GM19099 (cell line): ENCODE measurements around the gene MAD1L1.

Experiments
- POLR2A ChIP-seq: IDR thresholded peaks from 3 replicates; pipeline ENCODE4 v1.6.1; 2011; ENCODE audit warnings: low read depth; ENCODE audit not compliant: insufficient read length; ENCODE audit errors: extremely low read depth

MAD1L1 gene

GRCh38 chr7:1922870-1923236 is 309.9 kb downstream of the MAD1L1 start:
- no peak for TF ChIP-seq POLR2A

- TF ChIP-seq POLR2A = no peak
Observed at GRCh38 chr7:1922071-1922869, 310.5 kb downstream of the MAD1L1 start.

DNA sequence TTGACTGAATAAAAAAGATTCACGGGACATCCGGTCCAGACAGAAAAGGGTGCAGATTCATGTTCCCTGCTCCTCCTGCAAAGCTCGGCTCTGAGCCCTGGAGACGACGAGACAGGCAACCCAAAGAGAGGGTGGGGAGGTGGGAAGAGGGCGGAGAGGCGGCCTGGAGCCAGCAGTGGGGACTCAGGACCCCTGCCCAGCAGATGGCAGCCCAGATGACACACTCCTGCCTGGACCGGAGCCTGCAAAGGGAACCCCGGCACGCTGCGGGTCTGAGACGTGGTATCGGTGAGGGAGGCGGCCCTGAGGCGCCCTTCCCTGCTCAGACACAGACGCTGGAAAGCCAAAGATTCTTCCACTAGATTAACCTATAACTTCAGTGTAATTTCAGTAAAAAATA is 311.9 kb downstream of the MAD1L1 start:
- no peak for TF ChIP-seq POLR2A

GRCh38 chr7:1920266-1920681 is 312.5 kb downstream of the MAD1L1 start:
- TF ChIP-seq POLR2A = no peak

DNA sequence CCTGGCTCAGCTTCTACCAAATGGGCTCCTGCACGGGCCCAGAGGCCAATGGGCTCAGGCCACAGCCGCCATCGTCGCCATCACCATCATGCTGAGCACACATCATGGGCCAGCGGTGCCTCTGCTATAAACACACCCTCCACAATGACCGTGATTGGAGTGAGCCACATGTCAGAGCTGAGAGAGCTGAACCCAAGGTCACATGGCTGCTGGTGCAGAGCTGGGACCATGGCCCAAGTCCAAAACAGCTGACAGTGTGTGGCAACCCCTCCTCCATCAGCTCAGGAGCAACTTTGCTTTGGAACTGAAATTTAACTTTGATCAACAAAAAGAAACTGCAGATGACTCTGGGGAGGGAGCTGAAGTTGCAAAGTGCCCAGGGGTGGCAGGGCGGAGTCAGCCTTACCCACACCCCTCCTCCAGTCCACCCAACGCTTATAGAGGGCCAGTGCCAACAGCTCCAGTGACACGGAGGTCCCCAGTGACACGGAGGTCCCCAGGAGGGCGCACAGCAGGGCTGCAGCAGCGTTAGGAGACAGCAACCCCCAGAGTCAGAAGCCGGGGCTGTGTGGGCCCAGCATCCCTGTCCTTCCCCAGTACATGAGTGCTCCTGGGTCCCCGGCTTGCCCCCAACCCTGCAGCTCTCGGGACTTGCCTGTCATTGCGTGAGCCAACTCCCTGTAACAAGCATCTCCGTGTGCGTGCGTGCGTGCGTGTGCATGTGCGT is 313.0 kb downstream of the MAD1L1 start:
- TF ChIP-seq POLR2A = no peak

DNA sequence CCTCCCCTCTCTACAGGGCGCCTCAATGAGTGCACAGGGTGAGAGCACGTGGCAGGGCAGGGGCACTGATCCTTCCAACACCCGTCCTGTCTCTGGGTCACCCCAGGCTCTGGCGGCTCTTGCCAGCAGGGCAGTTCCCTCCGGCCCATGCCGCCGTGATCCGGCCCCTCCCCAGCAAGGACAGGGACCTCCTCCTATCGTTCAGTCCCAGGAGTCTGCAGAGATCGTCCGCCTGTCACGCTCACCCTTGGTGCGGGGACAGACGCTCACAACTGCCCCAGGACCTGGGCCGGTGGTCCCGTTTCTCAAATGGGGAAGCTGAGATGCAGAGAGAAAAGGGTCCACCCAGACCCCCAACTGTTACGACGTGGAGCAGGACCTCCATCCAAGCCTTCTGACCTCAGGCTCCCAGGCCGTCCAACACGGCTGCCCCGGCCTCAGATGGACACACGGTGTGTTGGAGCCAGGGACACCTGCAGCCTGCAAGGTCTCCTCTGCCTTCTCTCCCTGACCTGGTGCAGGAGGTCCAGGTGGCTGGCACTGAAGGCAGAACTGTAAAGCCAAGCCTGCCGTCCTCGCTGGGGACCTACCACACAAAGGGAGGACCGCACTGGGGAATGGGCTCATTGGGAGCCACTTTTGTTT is 313.7 kb downstream of the MAD1L1 start:
- TF ChIP-seq POLR2A = no peak

- TF ChIP-seq POLR2A = no peak
Observed at GRCh38 chr7:1918063-1918645, 314.6 kb downstream of the MAD1L1 start.

DNA sequence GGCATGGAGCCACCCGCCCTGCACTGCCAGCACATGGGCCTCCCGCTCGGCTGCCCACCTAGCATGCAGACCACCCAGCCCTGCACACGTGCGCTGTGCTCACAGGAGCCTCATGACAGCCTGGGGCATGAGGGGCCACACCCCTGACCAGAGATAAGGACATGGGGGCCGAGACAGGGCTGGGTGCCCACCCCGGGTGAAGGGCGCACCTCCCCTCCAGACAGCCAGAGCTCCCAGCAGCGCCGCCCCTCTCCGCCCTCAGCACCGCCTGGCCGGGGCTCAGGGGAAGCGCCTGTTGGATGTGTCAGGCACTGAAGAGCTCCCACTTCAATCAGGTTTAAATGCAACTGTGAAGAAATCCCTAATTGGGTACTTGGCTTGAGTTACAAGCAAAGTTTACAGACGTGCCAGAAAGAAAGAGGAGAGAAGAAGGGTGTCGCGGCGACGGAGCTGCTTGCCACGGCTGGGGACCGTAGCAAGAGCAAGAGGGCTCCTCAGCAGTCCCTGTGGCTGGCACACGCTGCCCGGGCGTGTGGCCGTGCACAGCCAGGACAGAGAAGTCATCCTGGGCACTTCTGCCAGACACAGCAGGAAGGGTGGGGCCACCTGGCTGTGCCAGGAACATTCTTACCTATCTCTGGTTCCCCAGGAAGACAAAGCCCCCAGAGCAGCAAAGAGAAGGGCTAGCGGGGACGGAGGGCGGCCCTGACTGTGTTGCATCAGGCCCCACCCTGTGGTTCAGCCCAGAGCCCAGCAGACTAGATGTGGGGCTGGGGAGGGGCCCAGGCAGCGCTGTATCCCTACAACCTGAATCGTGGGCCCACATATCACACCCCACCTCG is 315.3 kb downstream of the MAD1L1 start:
- TF ChIP-seq POLR2A = no peak

GRCh38 chr7:1916601-1916970 is 316.2 kb downstream of the MAD1L1 start:
- no peak for TF ChIP-seq POLR2A

- no peak for TF ChIP-seq POLR2A
Observed at GRCh38 chr7:1915956-1916600, 316.7 kb downstream of the MAD1L1 start.

GRCh38 chr7:1915326-1915725 is 317.4 kb downstream of the MAD1L1 start:
- TF ChIP-seq POLR2A = no peak

DNA sequence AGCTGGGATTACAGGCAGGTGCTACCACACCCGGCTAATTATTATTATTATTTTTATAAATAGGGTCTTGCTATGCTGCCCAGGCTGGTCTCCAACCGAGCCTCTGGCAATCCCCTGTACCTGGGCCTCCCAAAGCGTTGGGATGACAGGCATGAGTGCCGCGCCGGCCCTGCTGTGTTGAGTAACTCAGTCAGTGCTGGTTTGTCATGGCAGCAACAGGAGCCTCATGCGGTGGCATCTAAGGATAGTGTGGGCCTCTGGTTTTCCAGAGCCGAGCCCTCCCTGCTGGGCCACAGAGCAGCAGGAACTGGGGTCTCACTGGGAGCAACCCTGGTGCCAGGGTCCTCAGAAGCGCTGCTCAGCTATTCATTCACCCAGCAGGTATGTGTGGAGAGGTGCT is 318.0 kb downstream of the MAD1L1 start:
- no peak for TF ChIP-seq POLR2A

GRCh38 chr7:1914321-1914720 is 318.4 kb downstream of the MAD1L1 start:
- TF ChIP-seq POLR2A = no peak
